ENCODE measurements around the gene NGF.

The NGF gene

DNA sequence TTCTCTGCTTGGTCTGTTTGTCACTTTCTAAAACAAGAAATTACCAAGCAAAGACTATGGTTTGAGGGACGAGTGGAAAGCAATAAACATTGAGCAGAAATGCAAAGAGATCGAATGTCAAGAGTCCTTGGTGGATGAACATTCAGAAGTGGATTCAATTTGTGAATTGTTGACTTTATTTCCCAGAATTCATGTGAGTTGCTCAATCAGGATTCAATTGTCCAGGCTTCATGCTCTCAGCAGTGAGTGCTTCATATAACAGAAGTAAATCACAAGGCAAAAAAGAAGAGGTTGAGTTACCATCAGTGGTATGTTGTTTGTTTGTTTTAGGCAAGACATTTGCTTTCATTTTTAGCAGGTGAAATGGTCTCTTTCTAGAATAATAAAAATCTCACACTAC lies 31.9 kb downstream of the NGF start:
- DNase-seq (no peak), ATAC-seq (ENCODE audit: insufficient read depth, low read depth) (no peak)
- no peak for TF ChIP-seq EZH2 (IDR thresholded peaks at IDR 0.05; ENCODE audit: borderline replicate concordance, low read depth, low read length, severe bottlenecking)
- TF ChIP-seq CTCF (IDR thresholded peaks at IDR 0.05; ENCODE audit: borderline replicate concordance, extremely low read depth, low read length, poor library complexity, severe bottlenecking): no peak
- H3K4me3 ChIP-seq (ENCODE audit: low read depth in 1 of 2, low read length in 2 of 2): no peak overlapping the region
- H3K4me2 ChIP-seq (ENCODE audit: insufficient read depth, low read length): no peak overlapping the region
- H3K36me3 ChIP-seq (ENCODE audit: insufficient read depth, low read length): no peaks in the 10 kb centered on the region
- peaks cover 2% of the 10 kb centered on the region for H3K27me3 ChIP-seq (ENCODE audit: insufficient read depth, low read length, poor library complexity)
- no peaks in the 10 kb centered on the region for H3K79me2 ChIP-seq (ENCODE audit: insufficient read depth, low read length)
- no peaks in the 10 kb centered on the region for H3K9me3 ChIP-seq (ENCODE audit: insufficient read depth, low read length, severe bottlenecking)
- H4K20me1 ChIP-seq (ENCODE audit: insufficient read depth, low read length): no peaks in the 10 kb centered on the region
- no peak overlapping the region for H2AFZ ChIP-seq (ENCODE audit: low read depth, low read length)
- no peaks in the 10 kb centered on the region for H3K4me1 ChIP-seq (ENCODE audit: insufficient read depth, low read length)
- H3K9ac ChIP-seq (ENCODE audit: low read depth, low read length): no peak overlapping the region
- H3K27ac ChIP-seq (ENCODE audit: low read length): no peak overlapping the region

DNA sequence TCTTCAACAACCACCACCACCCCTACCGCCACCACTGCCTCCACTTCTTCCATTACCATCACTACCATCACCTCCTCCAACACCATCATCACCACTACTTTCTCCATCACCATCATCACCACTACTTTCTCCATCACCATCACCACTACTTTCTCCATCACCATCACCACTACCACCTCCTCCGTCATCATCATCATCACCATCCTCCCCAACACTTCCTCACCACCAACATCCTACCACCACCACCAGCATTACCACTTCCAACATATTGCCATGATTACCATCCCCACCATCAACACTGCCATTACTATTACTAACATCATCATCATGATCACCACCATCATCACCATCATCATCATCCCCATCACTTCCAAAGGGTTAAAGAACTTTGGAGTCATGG lies 34.7 kb downstream of the NGF start:
- TF ChIP-seq EZH2 (IDR thresholded peaks at IDR 0.05; ENCODE audit: borderline replicate concordance, low read depth, low read length, severe bottlenecking) (no peak), CTCF (IDR thresholded peaks at IDR 0.05; ENCODE audit: borderline replicate concordance, extremely low read depth, low read length, poor library complexity, severe bottlenecking) (no peak)
- H3K4me3 ChIP-seq (ENCODE audit: low read depth in 1 of 2, low read length in 2 of 2): no peak overlapping the region
- H3K9ac ChIP-seq (ENCODE audit: low read depth, low read length): no peak overlapping the region
- no peak overlapping the region for H3K4me2 ChIP-seq (ENCODE audit: insufficient read depth, low read length)
- H3K79me2 ChIP-seq (ENCODE audit: insufficient read depth, low read length): no peaks in the 10 kb centered on the region
- H3K27ac ChIP-seq (ENCODE audit: low read length): no peak overlapping the region
- ATAC-seq (ENCODE audit: insufficient read depth, low read depth) (no peak), DNase-seq (no peak)
- no peak overlapping the region for H2AFZ ChIP-seq (ENCODE audit: low read depth, low read length)
- H3K4me1 ChIP-seq (ENCODE audit: insufficient read depth, low read length): no peaks in the 10 kb centered on the region
- H3K9me3 ChIP-seq (ENCODE audit: insufficient read depth, low read length, severe bottlenecking): no peaks in the 10 kb centered on the region
- H3K36me3 ChIP-seq (ENCODE audit: insufficient read depth, low read length): no peaks in the 10 kb centered on the region
- peaks cover 3% of the 10 kb centered on the region for H3K27me3 ChIP-seq (ENCODE audit: insufficient read depth, low read length, poor library complexity)
- H4K20me1 ChIP-seq (ENCODE audit: insufficient read depth, low read length): no peaks in the 10 kb centered on the region

GRCh38 chr1:115302390-115302961 lies 35.6 kb downstream of the NGF start:
- ATAC-seq (ENCODE audit: insufficient read depth, low read depth): no peak
- Histone ChIP-seq H3K27me3 (ENCODE audit: insufficient read depth, low read length, poor library complexity) (peaks cover 3% of the 10 kb centered on the region), H3K4me1 (ENCODE audit: insufficient read depth, low read length) (no peaks in the 10 kb centered on the region), H3K9ac (ENCODE audit: low read depth, low read length) (no peak overlapping the region), H3K79me2 (ENCODE audit: insufficient read depth, low read length) (no peaks in the 10 kb centered on the region), H3K27ac (ENCODE audit: low read length) (no peak overlapping the region), H3K4me2 (ENCODE audit: insufficient read depth, low read length) (no peak overlapping the region), H3K4me3 (ENCODE audit: low read depth in 1 of 2, low read length in 2 of 2) (no peak overlapping the region), H3K9me3 (ENCODE audit: insufficient read depth, low read length, severe bottlenecking) (no peaks in the 10 kb centered on the region), H2AFZ (ENCODE audit: low read depth, low read length) (no peak overlapping the region), H4K20me1 (ENCODE audit: insufficient read depth, low read length) (no peaks in the 10 kb centered on the region), H3K36me3 (ENCODE audit: insufficient read depth, low read length) (no peaks in the 10 kb centered on the region)
- TF ChIP-seq EZH2 (IDR thresholded peaks at IDR 0.05; ENCODE audit: borderline replicate concordance, low read depth, low read length, severe bottlenecking) (no peak), CTCF (IDR thresholded peaks at IDR 0.05; ENCODE audit: borderline replicate concordance, extremely low read depth, low read length, poor library complexity, severe bottlenecking) (no peak)
- no peak for DNase-seq

Data from DND-41 (cell line).